T-helper 1 cell treated with Interleukin-12 subunit alpha and Interleukin-12 subunit beta and Interleukin-4 antibody, amounts not matched to agents 30 ng/mL and 1 ng/mL, for 36 hours (primary cell): Measurements from ENCODE around the gene ATP5F1D. TPM values are rescaled to one million over a fixed set of nuclear protein-coding genes. Genes with fewer than 3 reads are reported as not detected.

ENCODE experiments used
- intact Hi-C: fragments of 100-400 bp; cut with micrococcal nuclease; formaldehyde crosslinking; loops from one replicate; pipeline ENCODE4 v1.15.1; 2024
- total RNA-seq: library from RNA; stranded (reverse); gene quantifications from 2 replicates; pipeline ENCODE4 v1.2.3, GENCODE V29; 2022

The ATP5F1D gene
- total RNA-seq, 1 donor from 2014 or later: 161 TPM

- intact Hi-C loops: no loop called here
Observed at GRCh38 chr19:1220477-1220930, 21.0 kb upstream of the ATP5F1D start.

- intact Hi-C loops: no loop called here
Observed at GRCh38 chr19:1220976-1221903, 20.3 kb upstream of the ATP5F1D start.

- intact Hi-C loops: no loop called here
Observed at GRCh38 chr19:1221904-1222255, 19.7 kb upstream of the ATP5F1D start.

- intact Hi-C loops: no loop called here
Observed at GRCh38 chr19:1222394-1222793, 19.2 kb upstream of the ATP5F1D start.

- intact Hi-C loops: no loop called here
Observed at GRCh38 chr19:1223018-1223855, 18.3 kb upstream of the ATP5F1D start.

- intact Hi-C loops: no loop called here
Observed at GRCh38 chr19:1224047-1224825, 17.3 kb upstream of the ATP5F1D start.

GRCh38 chr19:1224847-1225246 is 16.7 kb upstream of the ATP5F1D start:
- intact Hi-C loops: no loop called here

- intact Hi-C loops: no loop called here
Observed at GRCh38 chr19:1225440-1226226, 15.9 kb upstream of the ATP5F1D start.

- intact Hi-C loops: no loop called here
Observed at GRCh38 chr19:1226227-1226518, 15.4 kb upstream of the ATP5F1D start.

- intact Hi-C loops: no loop called here
Observed at GRCh38 chr19:1226522-1227303, 14.8 kb upstream of the ATP5F1D start.

- intact Hi-C loops: no loop called here
Observed at GRCh38 chr19:1227304-1228054, 14.1 kb upstream of the ATP5F1D start.

GRCh38 chr19:1228161-1228957 is 13.2 kb upstream of the ATP5F1D start:
- intact Hi-C loops: no loop called here

GRCh38 chr19:1229056-1229923 is 12.3 kb upstream of the ATP5F1D start:
- intact Hi-C loops: no loop called here

GRCh38 chr19:1229924-1230782 is 11.4 kb upstream of the ATP5F1D start:
- intact Hi-C loops: no loop called here

- intact Hi-C loops: no loop called here
Observed at GRCh38 chr19:1230783-1231489, 10.6 kb upstream of the ATP5F1D start.
